ENCODE data around the gene FAAH. TPM values are rescaled to one million over a fixed set of nuclear protein-coding genes. Genes with fewer than 3 reads are reported as not detected.

FAAH gene
- polyA plus RNA-seq, 1 of the 3 experiments (the other 2 are of a cell fraction): 1.2 TPM

GRCh38 chr1:46432781-46433327, 38.7 kb downstream of the FAAH start:
- Histone ChIP-seq H3K9ac (no peak overlapping the region), H3K36me3 (replicated peaks in 1 of 2; ENCODE audit: control insufficient read depth in 1 of 2, insufficient read depth in 2 of 2, low read length in 1 of 2) (no peaks in the 10 kb centered on the region), H3K9me2 (no peaks in the 10 kb centered on the region), H3K4me1 (ENCODE audit: control insufficient read depth in 1 of 2, insufficient read depth in 2 of 2, low read depth in 1 of 2, low read length in 1 of 2) (no peaks in the 10 kb centered on the region), H2AFZ (ENCODE audit: low read depth) (no peak overlapping the region), H3K27ac (ENCODE audit: low read depth in 2 of 2, low read length in 1 of 2) (no peak overlapping the region), H3K27me3 (ENCODE audit: insufficient read depth) (peaks cover 29% of the 10 kb centered on the region), H3K4me2 (no peak overlapping the region), H4K20me1 (ENCODE audit: insufficient read depth) (no peaks in the 10 kb centered on the region), H3K9me3 (no peaks in the 10 kb centered on the region), H3K79me2 (ENCODE audit: insufficient read depth) (no peaks in the 10 kb centered on the region), H3K4me3 (ENCODE audit: low read depth in 2 of 2, low read length in 1 of 2) (no peak overlapping the region), H3F3A (replicated peaks; ENCODE audit: insufficient read depth) (no peaks in the 10 kb centered on the region)
- WGBS (ENCODE audit: low lambda C conversion rate): 60% methylated on average over 9 of the region's 10 CpGs
- TF ChIP-seq IRF3 (IDR thresholded peaks at IDR 0.05; ENCODE audit: low read depth, low read length) (no peak), EP300 (IDR thresholded peaks at IDR 0.05; ENCODE audit: borderline replicate concordance in 1 of 2, low read depth in 1 of 2, low read length in 1 of 2) (no peak), FOSL2 (IDR thresholded peaks at IDR 0.05; ENCODE audit: borderline replicate concordance, low read depth) (no peak), CHD2 (IDR thresholded peaks at IDR 0.05; ENCODE audit: low read length, partially characterized antibody) (no peak), NFIC (IDR thresholded peaks at IDR 0.05; ENCODE audit: borderline replicate concordance) (no peak), SMC3 (IDR thresholded peaks at IDR 0.05; ENCODE audit: low read depth, low read length) (no peak)
- TF ChIP-seq, protein P1, sequence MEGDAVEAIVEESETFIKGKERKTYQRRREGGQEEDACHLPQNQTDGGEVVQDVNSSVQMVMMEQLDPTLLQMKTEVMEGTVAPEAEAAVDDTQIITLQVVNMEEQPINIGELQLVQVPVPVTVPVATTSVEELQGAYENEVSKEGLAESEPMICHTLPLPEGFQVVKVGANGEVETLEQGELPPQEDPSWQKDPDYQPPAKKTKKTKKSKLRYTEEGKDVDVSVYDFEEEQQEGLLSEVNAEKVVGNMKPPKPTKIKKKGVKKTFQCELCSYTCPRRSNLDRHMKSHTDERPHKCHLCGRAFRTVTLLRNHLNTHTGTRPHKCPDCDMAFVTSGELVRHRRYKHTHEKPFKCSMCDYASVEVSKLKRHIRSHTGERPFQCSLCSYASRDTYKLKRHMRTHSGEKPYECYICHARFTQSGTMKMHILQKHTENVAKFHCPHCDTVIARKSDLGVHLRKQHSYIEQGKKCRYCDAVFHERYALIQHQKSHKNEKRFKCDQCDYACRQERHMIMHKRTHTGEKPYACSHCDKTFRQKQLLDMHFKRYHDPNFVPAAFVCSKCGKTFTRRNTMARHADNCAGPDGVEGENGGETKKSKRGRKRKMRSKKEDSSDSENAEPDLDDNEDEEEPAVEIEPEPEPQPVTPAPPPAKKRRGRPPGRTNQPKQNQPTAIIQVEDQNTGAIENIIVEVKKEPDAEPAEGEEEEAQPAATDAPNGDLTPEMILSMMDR (IDR thresholded peaks at IDR 0.05): no peak
- no peak for DNase-seq
- ChIA-PET CTCF (interaction anchor here (1.0 to 11.4 kb wide), 5 partner anchors 13 to 116 kb away, joined by 3 to 150 read pairs (median 3); no protein-coding TSS in a partner anchor), POLR2A (no interaction called here)

DNA sequence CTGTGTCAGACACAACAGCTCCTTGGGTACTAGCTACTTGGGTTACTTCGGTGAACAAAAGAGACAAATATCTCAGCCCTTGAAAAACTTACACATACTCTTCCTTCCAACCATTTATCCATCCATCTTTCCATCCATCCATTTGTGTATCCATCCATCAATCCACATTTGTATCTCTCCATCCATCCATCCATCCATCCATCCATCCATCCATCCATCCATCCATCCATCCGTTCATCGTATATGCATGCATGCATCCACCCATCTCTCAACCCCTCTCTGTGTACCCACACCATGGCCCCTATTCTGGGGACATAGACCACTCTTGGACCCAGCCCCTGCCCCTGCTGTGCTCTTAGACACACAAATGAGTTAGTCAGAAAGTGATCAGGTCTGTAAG, 40.2 kb downstream of the FAAH start:
- Histone ChIP-seq H3F3A (replicated peaks; ENCODE audit: insufficient read depth) (no peaks in the 10 kb centered on the region), H3K9ac (no peak overlapping the region), H3K9me2 (no peaks in the 10 kb centered on the region), H3K36me3 (replicated peaks in 1 of 2; ENCODE audit: control insufficient read depth in 1 of 2, insufficient read depth in 2 of 2, low read length in 1 of 2) (no peaks in the 10 kb centered on the region), H3K4me1 (ENCODE audit: control insufficient read depth in 1 of 2, insufficient read depth in 2 of 2, low read depth in 1 of 2, low read length in 1 of 2) (no peaks in the 10 kb centered on the region), H3K4me3 (ENCODE audit: low read depth in 2 of 2, low read length in 1 of 2) (no peak overlapping the region), H3K9me3 (no peaks in the 10 kb centered on the region), H3K27me3 (ENCODE audit: insufficient read depth) (peaks cover 29% of the 10 kb centered on the region), H2AFZ (ENCODE audit: low read depth) (no peak overlapping the region), H3K27ac (ENCODE audit: low read depth in 2 of 2, low read length in 1 of 2) (no peak overlapping the region), H3K4me2 (no peak overlapping the region), H4K20me1 (ENCODE audit: insufficient read depth) (no peaks in the 10 kb centered on the region), H3K79me2 (ENCODE audit: insufficient read depth) (no peaks in the 10 kb centered on the region)
- 53% methylated on average over 3 of the region's 3 CpGs for WGBS (ENCODE audit: low lambda C conversion rate)
- no peak for DNase-seq
- CTCF ChIA-PET: interaction anchor here (0.8 to 11.4 kb wide), 5 partner anchors 11 to 290 kb away, joined by 3 to 150 read pairs (median 6); no protein-coding TSS in a partner anchor
- TF ChIP-seq RFX5 (IDR thresholded peaks at IDR 0.05; ENCODE audit: low read length): no peak
- POLR2A ChIA-PET: no interaction called here
